GM18498 (cell line): ENCODE measurements around the gene ADD3.

Source experiments
- ATAC-seq: cut with Tn5 transposase; IDR thresholded peaks from one replicate; pipeline ENCODE4 v1.9.1; 2021; ENCODE audit warnings: mild to moderate bottlenecking, moderate library complexity; ENCODE audit not compliant: unreplicated experiment

ADD3 gene

DNA sequence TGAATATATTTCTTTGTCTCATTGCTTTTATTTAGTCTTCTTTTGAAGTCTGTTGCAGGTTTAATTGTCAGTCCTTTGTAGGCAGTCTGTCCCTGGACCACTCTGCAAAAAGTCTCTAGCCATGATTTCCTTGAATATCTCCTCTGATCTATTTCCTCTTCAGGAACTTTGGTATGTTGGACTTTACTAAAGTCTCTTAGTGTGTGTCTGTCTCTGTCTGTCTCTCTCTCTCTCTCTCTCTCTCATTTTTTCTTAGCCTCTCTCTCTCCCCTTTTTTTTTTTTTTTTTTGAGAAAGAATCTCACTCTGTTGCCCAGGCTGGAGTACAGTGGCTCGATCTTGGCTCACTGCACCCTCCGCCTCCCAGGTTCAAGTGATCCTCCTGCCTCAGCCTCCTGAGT, 57.5 kb downstream of the ADD3 start:
- no peak for ATAC-seq

DNA sequence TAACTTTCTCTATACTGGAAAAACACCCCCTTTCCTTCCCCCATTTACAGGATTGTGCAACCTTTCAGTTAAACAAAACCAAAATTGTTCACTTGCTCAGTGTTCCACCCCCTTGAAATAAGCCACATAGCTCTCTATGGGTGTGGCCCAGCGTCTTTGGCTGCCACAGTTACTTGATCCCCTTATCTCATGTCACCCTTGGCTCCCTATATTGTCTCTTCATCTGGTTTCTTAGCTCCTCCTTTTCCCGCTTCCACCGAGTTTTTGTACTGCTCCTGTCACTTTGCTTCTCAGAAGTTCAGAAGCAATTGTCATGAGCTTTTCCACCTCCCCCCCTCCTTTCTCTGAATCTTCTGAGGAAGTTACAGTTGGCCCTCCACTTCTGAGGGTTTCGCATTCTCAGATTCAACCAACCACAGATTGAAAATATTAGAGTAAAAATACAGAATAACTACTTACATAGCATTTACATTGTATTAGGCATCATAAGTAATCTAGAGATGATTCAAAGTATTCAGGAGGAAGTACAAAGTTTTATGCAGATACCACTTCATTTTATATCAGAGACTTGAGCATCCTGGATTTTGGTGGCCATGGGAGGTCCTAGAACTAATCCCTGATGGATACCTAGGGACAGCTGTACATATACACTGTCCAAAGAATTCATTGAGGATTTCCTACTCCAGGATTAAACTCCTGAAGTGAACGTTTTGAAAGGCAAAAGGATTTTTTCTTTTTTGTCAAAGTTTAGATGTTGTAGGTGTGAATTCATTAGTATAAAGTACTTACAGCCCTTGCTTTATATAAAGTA, 60.4 kb downstream of the ADD3 start:
- ATAC-seq, result peak; percentile 52

GRCh38 chr10:110068780-110069179, 61.0 kb downstream of the ADD3 start:
- ATAC-seq, result no peak

- peak; percentile 70 for ATAC-seq
These were observed 61.8 kb downstream of the ADD3 start for GRCh38 chr10:110069502-110069982.

DNA sequence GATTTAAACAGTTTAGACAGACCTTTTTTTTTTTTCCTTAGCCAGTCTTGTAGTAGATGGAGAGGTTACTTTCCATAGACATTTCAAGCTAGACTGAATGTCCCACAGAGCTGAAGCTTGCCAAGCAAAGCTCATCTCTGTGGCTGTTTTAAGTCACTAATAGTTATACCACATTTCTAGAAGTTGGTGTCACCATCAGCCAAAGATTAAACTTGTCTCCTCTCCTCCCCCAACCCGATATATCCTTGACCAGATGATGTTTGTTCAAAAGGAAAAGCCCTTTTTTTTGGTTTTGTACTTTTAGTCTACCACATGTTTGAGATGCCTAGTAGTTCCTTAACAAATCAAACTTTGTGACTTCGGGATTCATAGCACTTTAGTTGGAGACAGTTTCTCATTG, 66.1 kb downstream of the ADD3 start:
- no peak for ATAC-seq

- ATAC-seq, result no peak
These were observed 66.5 kb downstream of the ADD3 start for GRCh38 chr10:110074298-110074697.

GRCh38 chr10:110074758-110075671, 67.2 kb downstream of the ADD3 start:
- ATAC-seq, result no peak

GRCh38 chr10:110075686-110076085, 67.9 kb downstream of the ADD3 start:
- ATAC-seq, result no peak

DNA sequence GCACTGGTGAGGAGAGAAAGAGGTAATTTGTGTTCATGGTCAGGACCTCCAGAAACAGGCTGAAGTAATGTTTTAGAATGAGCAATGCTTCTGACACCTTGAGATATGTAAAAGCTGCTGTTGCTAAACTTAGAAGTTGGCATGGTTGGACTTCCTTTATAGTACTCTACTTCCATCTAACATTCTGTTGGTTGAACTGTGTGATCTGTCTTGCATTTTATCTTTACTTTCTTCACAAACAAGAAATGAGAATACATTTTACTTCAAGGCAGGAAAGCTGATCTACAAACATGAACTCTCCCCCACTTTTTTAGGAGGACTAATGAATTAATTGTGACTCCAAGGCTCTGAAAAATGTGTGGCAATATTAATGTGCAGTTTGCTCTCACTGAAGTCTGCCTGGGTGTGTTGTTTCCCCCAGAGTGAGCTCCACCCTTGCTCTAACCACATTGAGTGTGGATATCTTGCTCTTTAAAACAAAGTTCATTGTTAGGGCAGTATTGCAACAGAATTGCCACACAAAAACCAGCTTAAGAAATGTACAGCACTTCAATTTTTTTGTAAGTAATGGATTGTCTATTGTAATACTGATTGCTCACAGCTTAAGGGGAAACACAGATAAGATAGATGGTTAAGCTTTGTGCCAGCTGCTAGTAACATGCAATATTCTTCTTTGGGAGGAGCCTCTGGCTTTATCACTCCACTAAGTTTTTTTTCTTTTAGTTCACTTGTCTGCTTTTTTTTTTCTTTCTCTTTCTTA, 69.0 kb downstream of the ADD3 start:
- peak; percentile 73 for ATAC-seq

- ATAC-seq, result no peak
These were observed 69.8 kb downstream of the ADD3 start for GRCh38 chr10:110077436-110078130.

DNA sequence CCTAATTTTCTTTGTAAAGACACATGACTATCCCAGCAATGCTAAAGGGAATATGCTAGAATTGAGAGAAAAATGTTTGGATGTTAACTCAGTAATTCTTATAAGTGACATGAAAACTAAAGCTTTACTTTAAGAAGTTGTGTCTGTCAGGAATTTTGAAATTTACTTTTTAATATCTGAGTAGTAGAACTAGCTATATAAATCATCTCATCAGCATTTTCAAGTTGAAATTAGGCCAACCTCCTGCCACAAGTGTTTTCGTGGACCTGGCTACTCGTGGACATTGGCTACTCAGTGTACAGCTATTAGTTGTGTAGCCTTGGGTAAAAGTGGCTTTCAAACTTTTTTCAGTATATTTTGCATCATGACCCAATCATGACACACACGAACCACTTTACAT, 70.5 kb downstream of the ADD3 start:
- ATAC-seq, result no peak

DNA sequence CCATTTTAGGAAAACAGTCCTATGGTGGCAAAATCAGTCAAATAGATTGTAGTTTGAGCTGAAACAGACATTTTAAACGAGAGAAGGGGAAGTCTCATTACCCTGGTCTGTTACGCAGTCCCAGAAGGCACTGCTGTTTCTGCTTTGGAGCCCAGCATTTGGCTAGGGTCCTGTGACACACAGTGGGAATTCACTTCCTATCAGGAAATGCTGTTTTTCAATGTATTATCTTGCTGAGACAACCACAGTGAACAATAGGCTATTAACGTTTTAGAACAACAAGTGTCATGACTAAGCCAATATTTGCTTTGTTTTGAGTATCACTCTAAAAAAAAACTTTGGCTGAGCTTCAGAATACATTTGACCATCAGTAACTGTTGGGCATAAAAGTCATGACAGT, 74.1 kb downstream of the ADD3 start:
- ATAC-seq, result no peak

GRCh38 chr10:110083884-110084283, 76.1 kb downstream of the ADD3 start:
- no peak for ATAC-seq

DNA sequence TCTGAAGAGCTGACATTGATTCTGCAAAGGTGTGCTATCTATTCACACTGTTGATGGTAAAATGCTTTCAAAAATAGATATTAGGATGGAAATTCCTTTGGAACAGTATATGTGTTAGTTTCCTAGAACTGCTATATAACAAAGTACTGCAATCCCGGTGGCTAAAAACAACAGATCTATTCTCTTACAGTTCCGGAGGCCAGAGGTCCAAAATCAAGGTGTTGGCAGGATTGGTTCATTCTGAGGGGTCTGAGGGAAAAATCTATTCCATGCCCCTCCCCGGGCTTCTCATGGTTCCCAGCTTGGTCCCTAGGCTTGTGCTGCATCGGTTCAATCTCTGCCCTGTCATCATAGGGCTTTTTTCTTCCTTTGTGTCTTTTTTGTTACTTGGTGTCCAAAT, 79.9 kb downstream of the ADD3 start:
- ATAC-seq, result no peak

- ATAC-seq, result no peak
These were observed 80.8 kb downstream of the ADD3 start for GRCh38 chr10:110088367-110089104.

- no peak for ATAC-seq
These were observed 84.0 kb downstream of the ADD3 start for GRCh38 chr10:110091830-110092229.

DNA sequence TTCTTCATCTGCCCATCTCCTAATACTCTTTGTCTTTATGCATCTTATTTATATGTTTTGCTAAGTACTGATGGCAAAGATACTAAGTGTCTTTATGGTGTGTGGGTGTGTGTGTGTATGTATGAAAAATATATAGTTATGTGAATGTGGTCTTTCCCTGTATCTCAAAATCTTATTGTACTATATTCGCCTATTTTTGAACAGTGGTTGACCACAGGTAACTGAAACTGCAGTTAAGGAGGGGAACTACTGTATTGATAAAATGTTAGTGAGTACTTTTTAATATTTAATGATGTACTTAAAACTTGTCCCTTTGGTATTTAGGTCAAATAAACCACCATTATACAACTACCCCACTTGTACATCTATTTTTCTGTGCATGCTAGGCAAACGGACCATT, 85.9 kb downstream of the ADD3 start:
- peak; percentile 57 for ATAC-seq

DNA sequence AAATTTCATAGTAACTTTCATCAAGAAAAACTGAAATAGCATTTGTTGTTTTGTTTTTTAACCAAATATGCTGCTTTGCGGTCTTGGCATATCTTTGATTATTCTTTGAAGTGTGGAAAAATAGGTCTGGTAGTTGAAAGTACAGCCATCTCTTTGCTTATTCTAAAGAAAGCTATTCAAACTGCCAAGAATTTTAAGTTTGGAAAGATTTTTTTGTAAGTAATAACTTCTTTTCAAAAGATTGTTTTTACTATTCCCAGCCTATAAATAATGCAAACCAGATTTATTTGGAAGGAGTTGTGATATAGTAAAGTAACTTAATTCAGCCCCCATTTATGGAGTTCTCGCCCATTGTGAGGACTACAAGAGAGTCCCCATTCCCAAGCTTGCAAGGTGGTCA, 87.0 kb downstream of the ADD3 start:
- ATAC-seq, result no peak

- no peak for ATAC-seq
These were observed 93.8 kb downstream of the ADD3 start for GRCh38 chr10:110101464-110102144.
